Activated CD4-positive, CD25-positive, alpha-beta regulatory T cell treated with anti-CD3 and anti-CD28 coated beads, Interleukin-2, amount 50 U/mL, for 16 hours (primary cell): ENCODE data around the gene BAIAP2.
"Not testable (repeated sequence)": the region's sequence is repeated elsewhere in the genome, so short reads cannot be mapped to it uniquely, and the experiment has no call there.

Experiments used
- DNase-seq: peaks from one replicate; pipeline ENCODE4 v3.0.0-alpha.2; 2020; ENCODE audit warnings: low read depth, low spot score

The BAIAP2 gene

GRCh38 chr17:81000631-81001357 is 34.2 kb upstream of the BAIAP2 start:
- no peak for DNase-seq

GRCh38 chr17:81002013-81002384 is 33.0 kb upstream of the BAIAP2 start:
- no peak for DNase-seq

- DNase-seq, result no peak
These were observed 32.3 kb upstream of the BAIAP2 start for GRCh38 chr17:81002409-81003361.

DNA sequence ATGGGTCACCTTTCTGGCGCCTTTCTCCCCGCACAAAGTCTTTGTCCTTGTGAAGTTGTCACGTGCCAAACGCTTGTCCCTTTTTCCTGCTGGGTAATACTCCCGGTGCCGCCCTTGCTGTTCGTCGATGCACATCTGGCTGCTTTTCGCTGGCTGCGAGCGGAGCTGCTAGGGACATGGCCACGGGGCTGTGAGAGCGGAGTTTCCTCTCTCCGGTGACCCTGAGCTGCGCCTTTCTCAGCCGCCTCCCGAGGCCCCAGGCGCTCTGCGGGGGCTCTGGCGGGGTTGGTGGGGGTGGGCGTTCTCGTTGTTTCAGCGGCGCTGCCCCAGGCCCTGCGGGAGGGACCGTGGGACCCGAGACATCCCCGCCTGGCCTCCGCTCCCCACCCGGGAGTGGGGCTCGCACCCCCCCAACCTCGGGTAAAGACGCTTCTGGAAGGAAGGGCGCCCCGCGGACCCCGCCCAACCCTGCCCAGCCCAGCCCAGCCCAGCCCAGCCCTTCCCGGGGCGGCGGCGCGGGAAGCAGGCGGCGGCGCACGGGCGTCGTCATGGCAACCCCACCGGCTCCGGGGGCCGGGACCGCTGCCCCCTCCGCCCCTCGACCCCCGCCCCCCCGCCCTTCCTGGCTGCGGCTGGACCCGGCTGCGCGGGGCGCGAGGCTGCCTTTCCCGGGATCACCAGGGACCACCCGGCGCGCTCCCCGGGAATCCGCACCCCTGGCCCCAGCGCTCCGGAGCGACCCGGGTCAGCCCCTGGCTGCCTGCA is 31.1 kb upstream of the BAIAP2 start:
- DNase-seq, result no peak

DNA sequence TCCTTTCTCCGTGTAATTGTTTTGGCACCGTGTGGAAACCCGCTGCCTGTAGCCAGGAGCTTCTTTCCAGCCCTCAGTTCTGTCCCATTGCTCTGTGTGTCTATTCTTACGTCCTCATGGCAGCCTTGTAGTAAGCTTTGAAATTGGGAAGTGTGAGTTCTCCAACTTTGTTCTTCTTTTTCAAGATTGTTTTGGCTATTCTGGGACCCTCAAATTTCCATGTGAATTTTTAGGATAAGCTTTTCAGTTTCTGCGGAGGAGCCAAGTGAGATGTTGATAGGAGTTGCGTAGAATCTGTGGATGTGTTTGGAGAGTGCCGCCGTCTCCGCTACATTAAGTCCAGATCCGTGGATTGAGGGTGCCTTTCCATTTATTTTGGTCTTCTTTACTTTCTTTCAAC is 28.1 kb upstream of the BAIAP2 start:
- DNase-seq, result no peak

DNA sequence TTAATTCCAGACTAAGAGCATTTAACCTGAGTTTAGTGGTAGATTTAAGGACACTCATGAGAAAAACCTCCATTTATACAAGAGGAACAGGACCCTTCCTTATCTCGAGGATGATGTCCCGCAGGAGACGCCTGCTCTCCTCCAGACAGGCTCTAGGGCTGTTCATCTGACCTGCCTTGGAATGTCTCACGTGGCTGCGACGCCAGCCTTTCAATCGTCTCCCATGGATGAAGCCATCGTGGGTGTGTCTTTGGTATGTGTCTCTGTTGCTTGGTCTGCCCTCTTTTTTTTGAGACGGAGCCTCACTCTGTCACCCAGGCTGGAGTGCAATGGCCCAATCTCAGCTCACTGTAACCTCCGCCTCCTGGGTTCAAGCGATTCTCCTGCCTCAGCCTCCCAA is 26.8 kb upstream of the BAIAP2 start:
- DNase-seq, result no peak

- DNase-seq, result no peak
These were observed 25.8 kb upstream of the BAIAP2 start for GRCh38 chr17:81009136-81009535.

DNA sequence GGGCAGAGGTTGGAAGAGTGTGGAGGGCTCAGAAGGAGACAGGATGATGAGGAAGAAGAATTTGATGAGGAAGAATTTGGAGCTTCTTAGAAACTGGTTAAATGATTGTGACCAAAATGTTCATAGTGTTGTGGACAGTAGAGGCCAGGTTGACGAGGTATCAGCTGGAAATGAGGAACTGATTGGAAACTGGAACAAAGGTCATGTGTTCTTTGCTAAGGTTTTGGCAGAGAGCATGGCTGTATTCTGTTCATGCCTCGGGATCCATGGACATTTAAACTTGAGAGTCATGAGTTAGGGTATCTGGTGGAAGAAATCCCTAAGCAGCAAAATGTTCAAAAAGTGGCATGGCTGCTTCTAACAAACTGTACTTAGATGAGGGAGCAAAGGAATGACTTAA is 24.0 kb upstream of the BAIAP2 start:
- no peak for DNase-seq

DNA sequence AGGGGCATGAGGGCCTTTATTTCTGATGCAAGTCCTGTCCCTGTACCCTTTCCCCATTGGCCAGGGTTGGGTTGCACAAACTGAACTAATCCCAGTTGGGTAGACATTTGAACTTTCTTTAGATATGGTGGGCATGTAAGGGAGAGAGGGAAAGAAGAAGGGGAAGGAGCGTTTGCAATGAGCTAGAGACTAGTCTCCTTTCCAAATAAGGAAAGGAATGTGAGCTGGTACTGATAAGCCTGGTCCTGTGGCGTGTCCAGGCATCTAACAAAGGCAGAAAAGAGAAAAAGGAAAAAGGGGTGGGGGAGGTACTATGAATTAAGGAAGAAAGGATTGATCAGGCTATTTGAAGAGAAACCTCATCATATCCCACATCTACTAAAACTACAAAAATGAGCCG is 23.0 kb upstream of the BAIAP2 start:
- DNase-seq, result no peak

DNA sequence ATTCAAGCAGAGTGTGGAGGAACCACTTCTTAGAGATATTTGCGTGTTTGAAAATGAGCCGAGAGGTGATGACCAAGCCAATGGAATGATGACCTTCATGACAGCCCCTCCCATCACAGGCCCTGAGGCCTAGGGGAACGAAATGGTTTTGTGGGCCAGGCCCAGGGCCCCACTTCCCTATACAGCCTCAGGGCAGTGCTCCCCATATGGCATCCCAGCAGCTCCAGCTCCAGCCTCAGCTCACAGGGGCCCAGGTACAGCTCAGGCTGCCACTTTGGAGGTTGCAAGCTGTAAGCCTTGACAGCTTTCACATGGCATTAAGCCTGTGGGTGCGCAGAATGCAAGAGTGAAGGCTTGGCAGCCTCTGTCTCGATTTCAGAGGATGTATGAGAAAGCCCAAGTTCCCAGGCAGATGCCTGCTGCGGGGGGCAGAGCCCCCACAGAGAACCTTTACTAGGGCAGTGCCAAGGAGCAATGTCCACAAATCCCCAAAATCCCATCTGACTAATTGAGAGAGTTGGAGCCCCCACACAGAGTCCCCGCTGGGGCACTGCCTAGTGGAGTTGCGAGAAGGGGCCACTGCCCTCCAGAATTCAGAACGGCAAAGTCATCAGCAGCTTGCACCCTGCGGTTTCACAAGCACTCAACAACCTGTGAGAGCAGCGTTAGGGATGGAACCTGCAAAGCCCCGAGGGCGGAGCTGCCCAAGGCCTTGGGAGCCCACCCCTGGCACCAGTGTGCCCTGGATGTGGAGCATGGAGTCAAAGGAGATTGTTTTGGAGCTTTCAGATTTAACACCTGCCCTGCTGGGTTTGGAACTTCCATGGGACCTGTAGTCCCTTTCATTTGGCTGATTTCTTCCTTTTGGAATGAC is 22.1 kb upstream of the BAIAP2 start:
- DNase-seq, result no peak

- DNase-seq, result no peak
These were observed 21.3 kb upstream of the BAIAP2 start for GRCh38 chr17:81013642-81014041.

DNA sequence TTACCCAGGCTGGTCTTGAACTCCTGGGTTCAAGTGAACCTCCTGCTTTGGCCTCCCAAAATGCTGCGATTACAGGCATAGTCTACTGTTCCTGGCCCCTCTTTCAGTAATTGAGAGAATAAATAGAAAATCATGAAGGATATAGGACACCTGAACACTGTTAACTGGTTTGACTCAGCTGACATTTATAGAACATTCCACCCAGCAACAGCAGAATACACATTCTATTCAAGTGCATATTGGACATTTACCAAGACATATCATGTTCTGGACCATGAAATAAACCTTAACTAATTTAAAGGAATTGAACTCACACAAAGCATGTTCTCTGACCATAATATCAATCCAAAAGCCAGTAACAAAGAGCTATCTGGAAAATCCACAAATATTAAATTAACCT is 19.8 kb upstream of the BAIAP2 start:
- no peak for DNase-seq

- DNase-seq, result no peak
These were observed 18.4 kb upstream of the BAIAP2 start for GRCh38 chr17:81016575-81016974.

DNA sequence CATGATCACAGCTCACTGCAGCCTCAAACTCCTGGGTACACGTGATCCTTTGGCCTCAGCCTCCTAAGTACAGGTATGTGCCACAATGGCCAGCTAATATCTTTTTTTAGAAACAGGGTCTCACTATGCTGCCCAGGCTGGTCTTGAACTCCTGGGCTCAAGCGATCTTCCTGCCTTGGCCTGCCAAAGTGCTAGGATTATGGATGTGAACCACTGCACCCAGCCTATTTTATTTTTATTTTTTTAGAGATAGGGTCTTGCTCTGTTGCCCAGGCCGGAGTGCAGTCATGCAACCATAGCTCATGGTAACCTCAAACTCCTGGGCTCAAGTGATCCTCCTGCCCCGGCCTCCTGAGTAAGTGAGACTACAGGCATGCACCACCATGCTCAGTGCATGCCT is 17.6 kb upstream of the BAIAP2 start:
- not testable (repeated sequence) for DNase-seq

DNA sequence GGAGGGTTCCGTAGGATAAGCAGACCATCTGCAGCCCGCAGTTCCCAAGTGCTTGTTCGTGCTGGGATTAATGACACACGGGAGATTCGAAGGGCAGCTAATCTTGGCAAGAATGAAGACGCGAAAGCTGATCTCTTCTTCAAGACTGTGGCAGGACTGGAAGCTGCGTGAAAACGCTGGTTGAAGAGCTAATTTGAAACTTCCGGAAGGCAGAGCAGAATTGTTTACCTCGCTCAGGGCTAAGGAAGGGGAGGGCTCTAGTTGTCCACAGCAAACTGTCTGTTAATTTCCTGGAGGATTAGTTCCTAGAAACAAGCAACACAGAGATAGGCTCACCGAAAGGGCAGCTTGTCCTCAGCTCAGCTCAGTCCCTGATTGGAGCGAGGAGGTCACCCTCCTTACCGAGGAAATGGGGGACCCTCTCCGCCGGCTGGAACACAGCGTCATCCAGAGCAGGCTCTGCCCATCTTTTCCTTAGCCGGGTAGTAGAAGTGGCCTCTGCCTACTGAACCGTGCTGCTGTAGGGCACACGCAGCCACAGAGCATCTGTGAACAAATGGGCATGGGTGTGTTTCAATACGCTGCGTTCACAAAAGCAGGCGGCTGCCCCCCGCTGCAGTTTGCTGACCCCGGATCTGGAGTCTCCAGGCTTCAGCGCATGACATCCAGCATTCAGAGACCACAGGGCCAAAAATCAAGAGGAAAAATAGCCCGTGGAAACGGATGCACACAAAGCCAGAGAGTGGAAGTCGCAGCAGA is 16.7 kb upstream of the BAIAP2 start:
- DNase-seq, result no peak

- DNase-seq, result no peak
These were observed 15.1 kb upstream of the BAIAP2 start for GRCh38 chr17:81019563-81020442.

- no peak for DNase-seq
These were observed 14.5 kb upstream of the BAIAP2 start for GRCh38 chr17:81020443-81020766.

GRCh38 chr17:81020767-81021497 is 14.0 kb upstream of the BAIAP2 start:
- no peak for DNase-seq
